Effector memory CD4-positive, alpha-beta T cell (primary cell): ENCODE data around the gene PTPRZ1.

Source experiments
- DNase-seq, 3 donors: peaks; one replicate each; pipeline ENCODE4 v3.0.0-alpha.2; 2020
- H3K27ac ChIP-seq: 2 replicates; pipeline ENCODE4 v1.7.0; 2013; ENCODE audit warnings: mild to moderate bottlenecking, low read length, moderate library complexity; ENCODE audit not compliant: insufficient read depth, poor library complexity, severe bottlenecking
- H3K27me3 ChIP-seq: replicated peaks from 2 replicates; pipeline ENCODE4 v1.7.0; 2013; ENCODE audit warnings: mild to moderate bottlenecking, low read length; ENCODE audit not compliant: insufficient read depth, control insufficient read depth, poor library complexity, severe bottlenecking
- H3K36me3 ChIP-seq: 2 replicates; pipeline ENCODE4 v1.7.0; 2013; ENCODE audit warnings: mild to moderate bottlenecking, low read length, moderate library complexity; ENCODE audit not compliant: control insufficient read depth, insufficient read depth
- H3K4me1 ChIP-seq: 2 replicates; pipeline ENCODE4 v1.7.0; 2013; ENCODE audit warnings: low read length, mild to moderate bottlenecking; ENCODE audit not compliant: control insufficient read depth, insufficient read depth, poor library complexity, severe bottlenecking
- H3K4me3 ChIP-seq: 2 replicates; pipeline ENCODE4 v1.7.0; 2013; ENCODE audit warnings: low read length, low read depth, mild to moderate bottlenecking; ENCODE audit not compliant: insufficient read depth, poor library complexity, severe bottlenecking
- H3K9me3 ChIP-seq: 2 replicates; pipeline ENCODE4 v1.7.0; 2013; ENCODE audit warnings: mild to moderate bottlenecking, low read length, moderate library complexity; ENCODE audit not compliant: control insufficient read depth

The PTPRZ1 gene

GRCh38 chr7:122067077-122067476 is 194.1 kb downstream of the PTPRZ1 start:
- DNase-seq: no peak
- Histone ChIP-seq H3K27ac (no peak overlapping the region), H3K4me3 (no peak overlapping the region)

DNA sequence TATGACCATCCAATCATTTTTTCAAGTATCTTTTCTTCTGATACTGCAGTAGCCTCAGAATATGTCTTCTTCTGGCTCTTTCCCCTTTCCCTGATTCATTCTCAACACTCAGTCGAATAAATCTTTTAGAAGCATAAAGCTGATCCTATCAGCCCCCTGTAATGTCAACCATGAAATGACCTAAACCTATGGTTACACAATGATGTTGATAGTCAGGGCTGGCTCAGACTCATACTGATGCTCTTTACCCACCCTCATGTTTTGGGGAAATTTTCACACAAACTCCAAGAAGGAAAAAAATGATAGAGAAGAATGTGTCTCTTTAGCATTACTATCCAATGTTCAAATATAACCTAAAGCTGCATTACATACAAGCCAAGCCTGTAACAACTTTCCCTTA is 195.1 kb downstream of the PTPRZ1 start:
- Histone ChIP-seq H3K9me3 (no peaks in the 10 kb centered on the region), H3K27me3 (no peaks in the 10 kb centered on the region), H3K4me1 (no peaks in the 10 kb centered on the region), H3K27ac (no peak overlapping the region), H3K4me3 (no peak overlapping the region), H3K36me3 (no peaks in the 10 kb centered on the region)
- DNase-seq: no peak

More at GRCh38 chr7:122067077-122067476, 194.1 kb downstream of the PTPRZ1 start:
- Histone ChIP-seq H3K27me3 (no peaks in the 10 kb centered on the region), H3K9me3 (no peaks in the 10 kb centered on the region), H3K36me3 (no peaks in the 10 kb centered on the region), H3K4me1 (no peaks in the 10 kb centered on the region)

- H3K4me1 ChIP-seq: no peaks in the 10 kb centered on the region
- DNase-seq: no peak
- no peaks in the 10 kb centered on the region for H3K36me3 ChIP-seq
- no peak overlapping the region for H3K4me3 ChIP-seq
- no peaks in the 10 kb centered on the region for H3K9me3 ChIP-seq
- no peak overlapping the region for H3K27ac ChIP-seq
- H3K27me3 ChIP-seq: no peaks in the 10 kb centered on the region
These were observed 196.0 kb downstream of the PTPRZ1 start for GRCh38 chr7:122068999-122069398.

GRCh38 chr7:122070062-122070461 is 197.1 kb downstream of the PTPRZ1 start:
- Histone ChIP-seq H3K4me3 (no peak overlapping the region), H3K27me3 (no peaks in the 10 kb centered on the region), H3K27ac (no peak overlapping the region), H3K36me3 (no peaks in the 10 kb centered on the region), H3K9me3 (no peaks in the 10 kb centered on the region), H3K4me1 (no peaks in the 10 kb centered on the region)
- no peak for DNase-seq

GRCh38 chr7:122070834-122071233 is 197.9 kb downstream of the PTPRZ1 start:
- Histone ChIP-seq H3K27ac (no peak overlapping the region), H3K36me3 (no peaks in the 10 kb centered on the region), H3K9me3 (no peaks in the 10 kb centered on the region), H3K4me3 (no peak overlapping the region), H3K4me1 (no peaks in the 10 kb centered on the region), H3K27me3 (no peaks in the 10 kb centered on the region)
- no peak for DNase-seq

DNA sequence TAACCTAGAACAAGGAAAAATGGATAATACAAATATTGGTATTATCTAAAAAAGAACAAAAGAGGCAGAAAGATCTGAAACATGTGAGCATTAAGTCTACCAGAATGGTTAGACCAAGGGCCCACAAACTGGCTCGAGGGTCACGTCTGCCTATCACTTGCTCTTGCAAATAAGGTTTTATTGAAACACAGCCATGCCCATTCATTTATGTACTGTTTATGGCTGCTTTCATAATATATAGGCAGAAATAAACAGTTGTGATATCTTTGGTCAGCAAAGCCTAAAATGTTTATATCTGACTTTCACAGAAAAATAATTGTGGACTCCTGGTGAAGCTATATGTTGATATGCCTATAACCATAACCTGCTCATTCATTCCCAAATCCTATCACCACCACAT is 199.3 kb downstream of the PTPRZ1 start:
- H3K27ac ChIP-seq: no peak overlapping the region
- no peaks in the 10 kb centered on the region for H3K9me3 ChIP-seq
- H3K4me3 ChIP-seq: no peak overlapping the region
- no peaks in the 10 kb centered on the region for H3K27me3 ChIP-seq
- H3K36me3 ChIP-seq: no peaks in the 10 kb centered on the region
- no peak for DNase-seq
- H3K4me1 ChIP-seq: no peaks in the 10 kb centered on the region

- H3K27ac ChIP-seq: no peak overlapping the region
- H3K36me3 ChIP-seq: no peaks in the 10 kb centered on the region
- H3K4me3 ChIP-seq: no peak overlapping the region
- no peaks in the 10 kb centered on the region for H3K9me3 ChIP-seq
- H3K27me3 ChIP-seq: no peaks in the 10 kb centered on the region
- no peak for DNase-seq
- H3K4me1 ChIP-seq: no peaks in the 10 kb centered on the region
These were observed 200.1 kb downstream of the PTPRZ1 start for GRCh38 chr7:122072924-122073599.

DNA sequence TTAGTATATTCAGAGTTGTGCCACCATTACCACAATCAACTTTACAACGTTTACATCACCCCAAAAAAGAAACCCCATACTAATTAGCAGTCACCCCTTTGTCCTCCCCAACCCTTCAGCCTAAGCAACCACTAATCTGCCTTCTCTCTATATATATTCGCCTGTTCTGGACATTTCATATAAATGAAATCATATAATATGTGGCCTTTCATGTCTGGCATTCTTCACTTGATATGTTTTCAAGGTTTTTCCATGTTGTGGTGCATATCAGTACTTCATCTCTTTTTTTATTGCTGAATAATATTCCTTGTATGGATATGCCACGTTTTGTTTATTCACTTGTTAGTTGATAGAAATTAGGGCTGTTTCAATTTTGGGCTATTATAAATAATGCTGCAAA is 200.7 kb downstream of the PTPRZ1 start:
- H3K9me3 ChIP-seq: no peaks in the 10 kb centered on the region
- H3K36me3 ChIP-seq: no peaks in the 10 kb centered on the region
- no peak overlapping the region for H3K4me3 ChIP-seq
- no peak for DNase-seq
- no peaks in the 10 kb centered on the region for H3K4me1 ChIP-seq
- no peak overlapping the region for H3K27ac ChIP-seq
- H3K27me3 ChIP-seq: no peaks in the 10 kb centered on the region

DNA sequence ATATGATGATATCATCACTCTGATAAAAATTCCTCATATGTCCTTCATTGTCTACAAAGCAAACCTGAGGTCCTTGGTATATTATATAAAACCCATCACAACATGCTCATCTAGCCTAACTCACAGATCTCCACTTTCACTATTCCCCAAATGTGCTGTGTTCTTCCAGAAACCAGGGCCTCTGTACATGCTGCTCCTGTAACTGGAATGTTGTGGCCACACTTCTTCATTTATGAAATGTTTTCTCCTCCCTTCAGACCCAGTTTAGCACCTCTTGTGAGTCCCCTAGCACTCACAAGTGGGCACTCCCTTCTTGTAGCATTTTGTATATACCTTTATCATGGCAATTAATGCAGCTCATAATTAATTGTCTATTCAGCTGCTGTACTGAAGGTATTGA is 209.2 kb downstream of the PTPRZ1 start:
- Histone ChIP-seq H3K4me3 (no peak overlapping the region), H3K27me3 (no peaks in the 10 kb centered on the region)
- no peak for DNase-seq

DNA sequence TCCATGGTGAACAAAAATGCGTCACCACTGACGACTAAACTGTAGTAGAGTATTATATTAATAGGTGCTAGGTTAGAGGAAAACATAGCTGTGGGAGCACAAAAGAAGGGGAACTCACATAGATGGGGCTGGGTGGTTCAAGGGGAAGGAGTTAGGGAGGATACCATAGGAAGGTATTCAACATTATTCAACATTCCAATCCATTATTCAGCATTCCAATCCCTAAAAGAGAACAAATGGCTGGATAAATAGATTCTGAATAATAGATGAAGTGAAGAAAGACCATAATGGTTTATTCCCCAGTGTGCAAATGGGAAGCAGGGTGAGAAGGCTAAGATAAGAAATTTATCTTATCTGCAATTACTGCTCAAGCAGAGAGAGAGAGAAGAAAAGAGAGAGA is 209.7 kb downstream of the PTPRZ1 start:
- DNase-seq: no peak
- no peak overlapping the region for H3K4me3 ChIP-seq

More for the DNA sequence above, 209.2 kb downstream of the PTPRZ1 start:
- H3K27ac ChIP-seq: no peak overlapping the region
- H3K9me3 ChIP-seq: no peaks in the 10 kb centered on the region
- no peaks in the 10 kb centered on the region for H3K4me1 ChIP-seq
- no peaks in the 10 kb centered on the region for H3K36me3 ChIP-seq

More for the DNA sequence above, 209.7 kb downstream of the PTPRZ1 start:
- Histone ChIP-seq H3K27me3 (no peaks in the 10 kb centered on the region), H3K4me1 (no peaks in the 10 kb centered on the region), H3K36me3 (no peaks in the 10 kb centered on the region), H3K9me3 (no peaks in the 10 kb centered on the region), H3K27ac (no peak overlapping the region)
